ENCODE results near the gene NKX2-2. TPM values are rescaled to one million over a fixed set of nuclear protein-coding genes. Genes with fewer than 3 reads are reported as not detected.

The NKX2-2 gene
- polyA plus RNA-seq, 2 of the 4 experiments (the other 2 are of a cell fraction), result not detected

GRCh38 chr20:21539512-21539911 lies 25.6 kb upstream of the NKX2-2 start (continued):
- TF ChIP-seq NPAS2 (CRISPR knock-in tag; IDR thresholded peaks at IDR 0.05; ENCODE audit: borderline replicate concordance), result no peak
- no peak for TF ChIP-seq EP300 (IDR thresholded peaks at IDR 0.05)
- TF ChIP-seq FOSB (CRISPR knock-in tag; IDR thresholded peaks at IDR 0.05), result no peak

GRCh38 chr20:21534886-21535285 lies 21.0 kb upstream of the NKX2-2 start:
- Histone ChIP-seq H3K9me3 (0 out of 3 replicates have a peak, but pooled peaks cover 2% of the 10 kb centered on the region), H3K27ac (no peak overlapping the region), H3K4me1 (no peaks in the 10 kb centered on the region), H3K4me3 (no peak overlapping the region), H3K4me2 (no peak overlapping the region)
- FAIRE-seq (no peak), ATAC-seq (no peak), DNase-seq (ENCODE audit: low read depth in 1 of 2, low spot score in 1 of 2) (no peak)
- 11% methylated on average over 2 of the region's 2 CpGs for WGBS (ENCODE audit: missing lambda C conversion rate)
- CTCF ChIA-PET, result interaction anchor here (0.7 to 1.4 kb wide), 3 partner anchors 13 to 36 kb away, joined by 3 read pairs; no protein-coding TSS in a partner anchor
- TF ChIP-seq JUN (IDR thresholded peaks at IDR 0.05), result no peak
- no peak for TF ChIP-seq HES2 (IDR thresholded peaks at IDR 0.05)
- TF ChIP-seq MAZ (IDR thresholded peaks at IDR 0.05; ENCODE audit: borderline replicate concordance, low read depth, low read length), result no peak
- no peak for TF ChIP-seq CEBPB (IDR thresholded peaks at IDR 0.05)
- no peak for TF ChIP-seq MAX (IDR thresholded peaks at IDR 0.05)
- TF ChIP-seq RFX5 (IDR thresholded peaks at IDR 0.05), result no peak
- TF ChIP-seq NR3C1 (IDR thresholded peaks at IDR 0.05), result no peak
- TF ChIP-seq RCOR1 (IDR thresholded peaks at IDR 0.05; ENCODE audit: low read depth, low read length), result no peak
- TF ChIP-seq FOSL2 (IDR thresholded peaks at IDR 0.05), result no peak
- no peak for TF ChIP-seq FOSL2 (CRISPR knock-in tag; IDR thresholded peaks at IDR 0.05)
- no peak for TF ChIP-seq HMGXB4 (CRISPR knock-in tag; IDR thresholded peaks at IDR 0.05; ENCODE audit: borderline replicate concordance)
- no peak for TF ChIP-seq CHD4 (IDR thresholded peaks at IDR 0.05; ENCODE audit: borderline replicate concordance)
- TF ChIP-seq HOXB13 (CRISPR knock-in tag; IDR thresholded peaks at IDR 0.05; ENCODE audit: low read depth), result no peak
- TF ChIP-seq HOXB5 (CRISPR knock-in tag; IDR thresholded peaks at IDR 0.05), result no peak
- no peak for TF ChIP-seq E2F6 (IDR thresholded peaks at IDR 0.05; ENCODE audit: borderline replicate concordance, low read depth)
- POLR2A ChIA-PET, result no interaction called here

GRCh38 chr20:21534453-21534852 lies 20.6 kb upstream of the NKX2-2 start:
- H3K9me3 ChIP-seq, result 0 out of 3 replicates have a peak, but pooled peaks cover 2% of the 10 kb centered on the region
- no peak overlapping the region for H3K27ac ChIP-seq
- H3K4me3 ChIP-seq, result no peak overlapping the region
- ChIA-PET CTCF (interaction anchor here (0.7 to 1.4 kb wide), 3 partner anchors 13 to 37 kb away, joined by 3 read pairs; no protein-coding TSS in a partner anchor), POLR2A (no interaction called here)
- FAIRE-seq, result no peak
- H3K4me1 ChIP-seq, result no peaks in the 10 kb centered on the region
- H3K4me2 ChIP-seq, result no peak overlapping the region
- 0% methylated on average over 2 of the region's 2 CpGs for WGBS (ENCODE audit: missing lambda C conversion rate)
- no peak for ATAC-seq
- no peak for DNase-seq (ENCODE audit: low read depth in 1 of 2, low spot score in 1 of 2)
- no peak for TF ChIP-seq FOSL2 (IDR thresholded peaks at IDR 0.05)
- TF ChIP-seq FOSL2 (CRISPR knock-in tag; IDR thresholded peaks at IDR 0.05), result peak; percentile 22; the same call in 1 of the 2 replicates
- no peak for TF ChIP-seq KDM5A (IDR thresholded peaks at IDR 0.05)

GRCh38 chr20:21529863-21530262 lies 16.0 kb upstream of the NKX2-2 start:
- peak; percentile 84 for FAIRE-seq
- POLR2A ChIA-PET, result no interaction called here
- CTCF ChIA-PET, result interaction anchor here (0.5 to 1.6 kb wide), 16 partner anchors 11 to 1973 kb away, joined by 3 to 8 read pairs (median 4); no protein-coding TSS in a partner anchor
- peak in 1 of 2 experiments; percentile 54; a peak in 2 of 6 replicates for ATAC-seq
- WGBS (ENCODE audit: missing lambda C conversion rate), result 12% methylated on average over 6 of the region's 6 CpGs
- TF ChIP-seq MAX (IDR thresholded peaks at IDR 0.05) (peak; percentile 44; the same call in 1 of the 2 replicates), HOXB5 (CRISPR knock-in tag; IDR thresholded peaks at IDR 0.05) (no peak), MAZ (IDR thresholded peaks at IDR 0.05; ENCODE audit: borderline replicate concordance, low read depth, low read length) (no peak), EHMT2 (IDR thresholded peaks at IDR 0.05; ENCODE audit: low read depth) (no peak), RAD21 (conservative IDR thresholded peaks at IDR 0.05 in 1 of 2, IDR thresholded peaks at IDR 0.05 in 1 of 2) (0 out of 5 replicates have a peak, but pooled peaks of 1 of the 2 experiments have one; percentile 18), NR3C1 (IDR thresholded peaks at IDR 0.05) (no peak), RCOR1 (IDR thresholded peaks at IDR 0.05; ENCODE audit: low read depth, low read length) (no peak), CTCF (IDR thresholded peaks at IDR 0.05) (peak; percentile 41), CHD2 (IDR thresholded peaks at IDR 0.05; ENCODE audit: low read length, partially characterized antibody) (no peak), NPAS2 (CRISPR knock-in tag; IDR thresholded peaks at IDR 0.05; ENCODE audit: borderline replicate concordance) (no peak)
- DNase-seq (ENCODE audit: low read depth in 1 of 2, low spot score in 1 of 2), result no peak
- no peak overlapping the region for H3K4me2 ChIP-seq
- H3K4me1 ChIP-seq, result no peaks in the 10 kb centered on the region
- no peak overlapping the region for H3K27ac ChIP-seq
- 0 out of 3 replicates have a peak, but pooled peaks cover 2% of the 10 kb centered on the region for H3K9me3 ChIP-seq
- H3K4me3 ChIP-seq, result no peak overlapping the region
